ENCODE results near the gene OR10G7.
A peak's percentile ranks its signal among the peaks of the same experiment; 100 is the strongest.

The OR10G7 gene, protein sequence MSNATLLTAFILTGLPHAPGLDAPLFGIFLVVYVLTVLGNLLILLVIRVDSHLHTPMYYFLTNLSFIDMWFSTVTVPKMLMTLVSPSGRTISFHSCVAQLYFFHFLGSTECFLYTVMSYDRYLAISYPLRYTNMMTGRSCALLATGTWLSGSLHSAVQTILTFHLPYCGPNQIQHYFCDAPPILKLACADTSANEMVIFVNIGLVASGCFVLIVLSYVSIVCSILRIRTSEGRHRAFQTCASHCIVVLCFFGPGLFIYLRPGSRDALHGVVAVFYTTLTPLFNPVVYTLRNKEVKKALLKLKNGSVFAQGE
- 0 to 0.77 (median 0) reads per million in 17 experiments for total RNA-seq

DNA sequence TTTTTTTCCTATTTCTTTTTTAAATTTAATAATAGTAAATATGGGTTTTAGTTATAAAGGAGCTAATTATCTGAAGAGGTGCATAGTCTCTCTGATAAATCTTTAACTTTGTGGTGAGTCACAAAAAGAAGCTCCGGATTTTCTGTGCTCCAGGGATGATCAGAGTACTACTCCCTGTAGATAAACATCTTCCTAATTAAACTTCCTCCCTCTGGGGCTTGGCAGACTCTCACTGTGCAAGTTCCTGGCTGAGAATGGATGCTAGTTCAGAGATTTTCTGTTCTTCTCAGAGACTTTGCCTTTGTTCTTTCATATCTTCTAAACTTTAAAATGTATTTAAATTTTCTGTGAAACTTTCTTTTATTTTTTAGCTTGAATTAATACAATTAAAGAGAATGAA is at the start of gene OR10G7:
Gene OR10G7, minus strand, starts transcription at position 72 of the 400 bp plus-strand sequence. CDS start 2,324 bp downstream, outside the sequence.
- DNase-seq: no peak

DNA sequence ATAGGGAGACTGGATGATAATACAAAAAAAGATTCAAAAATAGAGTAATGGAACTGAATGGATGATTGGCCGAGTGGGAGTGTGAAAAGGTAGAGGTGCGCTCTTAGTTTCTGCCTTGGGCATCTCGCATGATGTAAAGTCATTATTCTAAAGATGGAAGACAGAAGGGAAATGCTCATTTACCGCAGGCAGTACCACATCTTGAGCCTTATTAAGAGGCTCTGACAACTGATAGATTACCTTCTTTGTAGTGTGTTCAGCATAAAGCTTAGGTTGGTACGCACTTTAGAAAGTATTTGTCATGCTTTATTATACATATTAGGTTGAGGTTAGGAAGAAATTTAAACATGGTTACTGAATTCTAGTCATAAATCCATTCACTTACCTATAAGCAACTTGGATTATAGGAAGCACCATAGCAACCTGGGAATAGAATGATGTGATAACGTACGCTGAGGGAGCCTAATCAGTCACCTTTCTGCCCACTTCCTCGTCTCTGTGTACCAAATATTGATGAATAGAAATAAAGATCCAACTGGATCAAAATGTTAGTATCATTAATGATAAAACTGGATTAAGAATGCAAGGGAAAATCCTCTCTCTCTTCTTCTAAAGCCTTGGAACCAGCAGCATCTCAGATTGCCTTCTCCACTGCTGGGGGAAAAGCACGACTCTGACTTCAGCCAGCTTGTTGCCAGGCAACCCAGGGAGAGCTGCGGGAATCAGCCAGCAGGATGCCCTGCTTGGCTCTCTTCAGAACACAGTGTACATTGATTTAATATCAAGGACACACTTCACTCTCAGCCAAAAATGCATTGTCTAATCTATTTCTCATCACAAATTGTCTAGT is 45.1 kb upstream of the OR10G7 start:
- DNase-seq: no peak

DNA sequence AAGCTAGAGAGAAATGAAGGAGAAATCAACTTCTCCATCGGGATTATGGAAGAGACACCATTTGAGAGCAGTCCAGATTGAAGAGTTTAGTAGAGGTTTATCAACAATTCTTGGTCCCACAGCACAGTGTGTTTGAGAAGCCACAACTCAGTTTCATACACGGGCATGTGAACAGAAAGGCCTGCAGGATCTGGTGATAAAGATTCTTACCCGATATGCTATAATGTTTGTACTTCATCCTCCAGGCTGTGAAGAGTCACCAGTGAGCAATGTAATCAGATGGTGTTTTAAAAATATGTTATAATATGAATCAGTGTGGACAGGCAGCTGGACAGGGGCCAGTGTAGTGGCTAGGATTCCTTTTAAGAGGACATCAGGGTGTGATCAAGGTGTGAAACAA is 44.5 kb upstream of the OR10G7 start:
- DNase-seq: no peak

DNA sequence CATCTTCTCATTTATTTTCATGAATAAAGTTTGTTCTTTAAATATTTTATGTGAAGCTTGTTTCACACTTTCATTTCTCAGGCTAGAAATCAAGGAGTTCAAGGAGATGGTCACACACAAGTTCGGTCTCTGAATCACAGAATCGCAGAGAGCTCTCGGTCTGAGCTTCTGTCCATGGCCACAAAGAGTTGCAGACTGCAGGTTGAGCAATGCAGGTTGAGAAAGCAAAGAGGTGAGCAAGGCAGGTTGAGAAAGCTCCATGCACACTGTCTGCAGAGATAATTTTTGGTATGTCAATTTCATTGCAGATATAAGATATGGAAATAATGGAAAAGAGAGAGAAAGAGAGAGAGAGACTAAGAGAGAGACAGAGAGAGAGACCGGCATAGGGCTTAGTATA is 41.2 kb upstream of the OR10G7 start:
- no peak for DNase-seq

DNA sequence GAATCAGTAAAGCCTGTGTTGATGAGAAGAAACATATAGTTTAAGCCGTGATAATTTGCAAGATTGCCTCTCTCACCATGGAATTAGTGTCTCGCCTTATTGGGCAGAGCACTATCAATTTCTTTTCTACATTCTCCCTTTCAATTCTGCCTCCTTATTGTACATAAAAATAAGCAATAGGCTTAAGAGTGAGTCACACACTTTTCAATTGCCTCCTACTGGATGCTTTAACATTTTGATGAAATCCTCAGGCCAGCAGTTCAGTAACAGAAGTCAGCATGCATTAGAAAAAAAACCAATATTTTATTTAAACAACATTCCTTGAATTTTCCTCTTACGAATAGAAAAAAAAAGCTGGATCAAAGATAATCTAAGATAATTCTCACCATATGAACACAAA is 40.4 kb upstream of the OR10G7 start:
- peak in 1 of 4 experiments; percentile 12 for DNase-seq

DNA sequence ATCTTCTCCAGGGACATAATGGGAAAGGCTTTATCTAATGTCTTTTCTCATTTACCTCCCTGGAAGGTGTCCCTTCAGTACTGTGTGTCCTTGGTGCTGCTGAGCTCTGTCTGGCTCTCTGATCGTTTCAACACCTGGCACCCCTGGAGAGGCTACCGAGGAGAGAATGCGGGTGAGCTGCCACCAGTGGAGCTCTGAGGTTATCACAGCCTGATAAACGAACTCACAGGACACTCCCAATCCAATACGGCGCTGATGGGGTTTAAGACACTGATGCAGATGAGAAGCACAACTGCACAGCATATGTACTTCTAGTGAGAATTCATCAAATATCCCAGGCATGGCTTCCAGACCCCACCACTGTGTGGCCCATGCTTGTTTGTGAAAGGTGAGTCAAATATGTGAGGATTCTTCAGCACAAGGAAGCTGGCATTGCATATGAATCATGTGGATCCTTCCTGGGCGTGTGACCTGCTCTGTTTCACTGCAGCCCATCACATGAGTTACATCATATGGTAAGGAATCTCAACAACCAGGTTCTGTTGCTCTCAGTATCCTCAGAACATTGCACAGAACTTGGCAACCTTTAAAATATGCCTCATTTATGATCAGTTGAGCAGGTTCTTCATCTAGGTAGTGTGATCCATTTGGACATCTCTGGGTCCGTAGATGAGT is 39.3 kb upstream of the OR10G7 start:
- DNase-seq: peak; percentile 17 to 48 (median 38)

DNA sequence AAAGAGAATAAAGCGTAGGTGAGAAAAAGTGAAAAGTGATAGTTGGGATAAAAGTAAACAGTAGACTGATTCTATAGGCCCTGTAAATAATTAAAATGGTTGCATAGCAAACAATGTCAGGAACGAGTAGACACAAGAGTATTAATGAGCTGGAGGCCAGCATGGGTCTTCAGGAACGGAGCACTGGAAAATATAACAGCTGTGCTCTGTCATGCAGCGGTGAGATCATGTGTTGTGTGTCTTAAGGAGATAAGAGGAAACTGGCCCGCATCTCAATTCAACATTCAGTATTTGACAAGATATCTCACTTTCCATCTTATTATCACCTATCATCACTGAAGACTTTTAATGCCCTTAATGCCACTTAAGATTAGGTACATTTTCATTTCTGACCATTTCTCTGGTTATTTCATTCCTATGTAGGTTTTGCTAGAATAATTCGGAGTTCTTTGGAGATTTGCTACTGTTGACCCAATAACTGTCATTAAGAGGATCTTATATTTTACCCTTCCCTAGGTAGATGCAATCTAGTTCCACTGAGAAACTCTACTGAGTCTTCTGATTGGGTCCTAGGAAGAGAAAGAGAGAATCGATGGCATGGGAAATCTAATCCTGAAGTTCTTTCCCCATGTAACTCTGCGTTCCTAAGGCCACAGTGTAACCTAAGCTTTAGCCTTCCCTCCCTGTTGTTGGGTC is 38.7 kb upstream of the OR10G7 start:
- peak in 1 of 4 experiments; percentile 10 for DNase-seq

DNA sequence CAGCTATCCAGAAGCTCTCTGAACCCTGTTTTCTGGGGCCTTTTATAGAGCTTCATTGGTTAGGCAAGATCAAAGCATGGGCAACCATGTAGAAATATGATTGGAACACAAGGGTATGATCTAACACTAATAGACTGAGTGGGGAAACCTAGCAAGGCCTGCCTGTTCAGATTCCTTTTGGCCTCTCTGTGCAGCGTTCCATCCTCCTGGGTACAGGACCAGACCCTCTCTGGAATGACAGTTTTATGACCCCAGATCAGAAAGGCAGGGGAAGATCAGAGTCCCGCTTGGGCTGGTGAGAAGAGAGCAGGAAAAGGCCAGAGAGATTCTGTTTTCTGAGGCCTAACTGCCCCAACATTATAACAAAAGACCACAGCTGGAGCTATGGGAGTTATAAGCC is 37.5 kb upstream of the OR10G7 start:
- DNase-seq: no peak

DNA sequence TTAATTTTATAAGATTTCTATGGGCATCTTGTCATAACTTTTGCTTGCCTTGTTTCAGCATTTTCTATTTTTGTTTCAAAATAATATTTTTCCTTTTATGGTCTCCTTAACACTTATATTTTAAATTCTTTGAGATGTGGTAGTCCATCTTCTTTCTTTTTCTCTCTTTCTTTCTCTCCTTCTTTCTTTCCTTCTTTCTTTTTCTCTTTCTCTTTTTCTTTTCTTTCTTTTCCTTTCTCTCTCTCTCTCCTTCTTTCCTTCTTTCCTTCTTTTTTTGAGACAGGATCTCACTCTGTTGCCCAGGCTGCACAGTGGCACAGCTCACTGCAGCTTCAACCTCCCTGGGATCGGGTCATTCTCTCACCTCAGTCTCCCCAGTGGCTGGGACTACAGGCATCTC is 36.1 kb upstream of the OR10G7 start:
- DNase-seq: no peak

DNA sequence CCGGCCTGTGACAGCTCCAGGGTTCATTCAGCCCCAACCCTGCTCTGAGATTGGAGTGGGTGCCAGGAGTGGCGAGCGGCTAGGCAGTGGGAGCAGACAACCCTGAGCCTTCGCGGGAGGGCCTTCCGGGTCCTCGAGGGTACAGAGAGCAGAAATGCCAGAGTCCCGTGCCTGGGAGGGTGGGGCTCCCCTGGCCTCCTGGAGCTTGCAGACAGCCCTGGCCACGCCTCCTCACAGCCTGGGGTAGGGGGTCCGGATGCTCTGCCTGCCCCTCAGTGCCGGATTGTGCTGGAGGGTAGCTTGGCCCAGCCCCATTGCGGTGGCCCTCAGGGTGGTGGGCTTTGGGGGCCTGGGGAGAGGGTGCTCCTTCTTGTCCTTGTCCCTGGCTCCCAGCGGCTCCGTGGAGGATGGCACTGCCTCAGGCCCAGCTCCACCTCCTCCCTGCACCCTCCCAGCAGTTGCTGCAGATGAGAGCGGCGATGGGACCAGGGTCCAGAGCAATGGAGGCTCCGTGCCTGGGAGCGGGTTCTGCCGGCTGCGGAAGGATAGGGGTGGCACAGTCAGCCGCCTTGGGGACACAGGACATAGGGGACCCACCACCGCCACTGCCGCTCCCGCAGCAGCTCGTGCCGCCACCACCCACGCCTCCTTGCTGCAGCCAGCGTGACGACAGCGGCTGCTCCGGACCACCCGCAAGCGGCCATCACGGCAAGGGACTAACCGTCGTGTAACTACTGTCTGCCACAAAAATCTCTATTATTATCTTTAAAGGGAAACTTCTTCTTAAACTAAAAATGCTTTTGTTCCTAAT is 34.9 kb upstream of the OR10G7 start:
- DNase-seq: peak; percentile 26 to 66 (median 54)

DNA sequence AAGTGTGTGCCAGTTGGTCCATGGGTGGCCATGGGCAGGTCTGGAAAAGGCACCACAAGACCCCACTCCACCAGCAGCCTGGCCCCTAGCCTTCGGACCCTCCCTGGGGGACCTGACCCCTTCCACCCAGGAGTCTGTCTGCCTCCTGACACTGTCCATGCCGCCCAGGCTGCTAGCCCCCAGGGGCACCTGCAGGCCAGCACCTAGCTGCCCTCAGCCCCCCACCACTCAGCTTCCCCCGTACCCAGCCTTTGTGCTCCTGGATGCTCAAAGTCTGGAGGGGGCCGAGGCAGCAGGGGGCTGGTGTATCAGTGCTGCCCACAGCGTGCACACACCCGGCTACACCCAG is 34.3 kb upstream of the OR10G7 start:
- DNase-seq: no peak

DNA sequence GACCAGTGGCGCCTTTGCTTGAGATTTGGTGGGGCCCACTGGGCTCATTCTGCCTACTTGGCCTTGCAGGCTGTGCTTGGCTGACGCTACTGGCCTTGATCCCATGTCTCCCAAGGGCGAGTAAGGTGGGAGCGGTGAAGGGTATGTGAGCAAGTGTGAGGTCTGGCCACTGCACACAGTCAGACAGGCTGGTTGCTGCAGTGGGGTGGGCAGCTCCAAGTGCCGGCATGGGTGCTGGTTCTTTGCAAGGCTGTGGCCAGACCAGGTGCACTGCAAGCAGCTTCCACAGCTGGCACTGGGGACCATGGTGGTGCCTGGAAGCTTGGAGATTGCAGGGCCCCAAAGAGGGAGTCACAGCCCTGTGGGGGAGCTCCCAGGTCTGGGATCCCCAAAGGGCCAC is 33.4 kb upstream of the OR10G7 start:
- DNase-seq: no peak

DNA sequence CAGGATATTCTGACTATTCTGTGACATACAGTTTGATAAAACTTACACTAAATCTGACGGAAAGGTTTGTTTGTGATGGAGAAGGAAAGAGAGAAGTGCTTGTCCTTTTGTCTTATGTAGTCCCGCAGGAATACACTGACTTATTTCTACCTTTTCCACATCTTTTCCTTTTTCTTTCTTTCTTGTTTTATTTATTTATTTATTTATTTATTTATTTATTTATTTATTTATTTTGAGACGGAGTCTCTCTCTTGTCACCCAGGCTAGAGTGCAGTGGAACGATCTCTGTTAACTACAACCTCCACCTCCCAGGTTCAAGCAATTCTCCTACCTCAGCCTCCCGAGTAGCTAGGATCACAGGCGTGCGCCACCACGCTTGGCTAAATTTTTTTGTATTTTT is 31.0 kb upstream of the OR10G7 start:
- no peak for DNase-seq

DNA sequence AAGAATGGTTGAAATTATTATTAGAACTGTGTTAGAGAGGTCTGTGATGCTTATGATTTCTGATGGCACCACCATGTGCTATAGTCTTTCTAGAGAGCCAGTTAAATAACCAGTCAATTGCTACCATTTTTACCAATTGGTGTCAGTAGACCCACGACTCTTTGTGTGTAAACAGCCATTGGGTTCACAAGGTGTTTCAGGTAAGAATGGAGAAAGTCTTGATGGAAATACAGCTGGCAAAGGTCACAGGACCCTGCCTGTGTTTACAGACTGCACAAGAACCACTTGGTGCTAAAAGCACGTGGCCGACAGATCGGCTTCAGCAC is 30.5 kb upstream of the OR10G7 start:
- DNase-seq: no peak

DNA sequence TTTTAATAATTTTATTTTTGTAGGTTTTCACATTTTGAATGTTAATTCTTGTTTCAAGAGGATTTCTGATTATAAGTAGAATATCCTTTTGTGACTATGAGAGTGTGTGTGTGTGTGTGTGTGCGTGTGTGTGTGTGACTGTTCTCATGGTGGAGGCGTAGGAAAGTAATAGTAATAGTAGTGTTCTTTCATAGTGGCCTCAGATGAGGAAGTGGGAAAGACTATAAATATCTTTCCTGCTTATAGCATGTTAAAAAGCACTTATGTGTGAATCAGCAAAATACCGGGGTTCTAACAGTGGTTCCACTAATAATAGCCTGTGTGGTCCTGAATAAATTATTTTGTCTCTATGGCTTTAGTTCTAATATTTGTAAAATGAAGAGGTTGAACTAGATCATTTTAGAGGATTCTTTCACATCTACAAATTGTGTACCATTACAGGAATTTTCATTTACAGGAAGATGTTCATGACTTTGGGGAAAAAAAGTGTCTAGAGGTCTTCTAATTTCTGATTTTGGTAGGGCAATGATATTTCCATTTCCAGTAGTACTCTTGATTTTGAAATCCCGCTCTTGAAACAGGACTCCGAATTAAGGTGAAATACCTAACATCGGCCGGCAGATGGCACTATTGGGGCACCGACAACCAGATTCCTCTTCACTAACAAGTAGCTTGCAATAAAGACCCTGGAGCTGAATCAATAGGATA is 29.9 kb upstream of the OR10G7 start:
- DNase-seq: peak; percentile 82 to 90 (median 87)

DNA sequence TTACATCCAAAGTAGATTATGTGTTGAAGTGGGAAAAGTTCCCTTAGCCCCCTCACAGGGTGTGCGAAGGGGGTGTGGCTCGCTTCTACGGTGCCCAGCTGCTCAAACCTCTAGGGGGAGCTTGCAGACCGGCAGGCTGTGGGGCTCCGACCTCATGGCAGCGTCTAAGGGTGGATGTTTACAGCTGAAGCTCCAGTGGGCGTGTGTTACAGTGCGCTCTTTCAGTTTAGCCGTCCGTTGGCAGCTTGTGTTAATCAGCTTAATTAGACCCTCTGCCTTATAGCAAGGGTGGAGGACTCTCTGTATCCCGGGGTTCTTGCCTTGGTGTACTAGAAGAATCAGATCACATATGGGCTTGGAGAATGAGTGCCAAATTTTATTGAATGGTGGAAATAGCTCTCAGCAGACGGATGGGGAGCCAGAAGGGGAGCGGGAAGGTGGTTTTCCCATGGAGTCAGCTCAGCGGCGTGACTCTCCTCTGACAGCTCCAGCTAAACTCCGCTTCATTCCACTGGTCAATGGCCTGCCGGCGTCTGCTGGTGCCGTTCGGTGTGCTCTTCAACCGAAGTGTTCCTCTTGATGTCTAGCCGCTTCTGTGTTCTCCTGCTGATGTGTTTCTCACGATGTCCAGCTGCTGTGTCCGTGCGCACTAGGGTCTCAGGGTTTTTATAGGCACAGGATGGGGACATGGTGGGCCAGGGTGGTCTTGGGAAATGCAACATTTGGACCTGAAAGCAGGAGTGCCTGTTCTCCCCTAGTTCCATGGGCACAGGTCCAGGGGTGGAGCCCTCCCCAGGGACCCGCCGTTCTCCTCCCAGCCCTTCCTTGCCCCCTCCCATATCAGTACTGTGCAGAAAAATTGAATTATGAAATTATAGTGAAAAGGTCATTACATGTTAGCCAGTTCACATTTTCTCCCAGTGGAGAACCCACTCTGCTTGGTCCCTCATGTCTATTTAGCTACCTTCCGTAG is 28.6 kb upstream of the OR10G7 start:
- DNase-seq: peak; percentile 58 to 85 (median 76)

DNA sequence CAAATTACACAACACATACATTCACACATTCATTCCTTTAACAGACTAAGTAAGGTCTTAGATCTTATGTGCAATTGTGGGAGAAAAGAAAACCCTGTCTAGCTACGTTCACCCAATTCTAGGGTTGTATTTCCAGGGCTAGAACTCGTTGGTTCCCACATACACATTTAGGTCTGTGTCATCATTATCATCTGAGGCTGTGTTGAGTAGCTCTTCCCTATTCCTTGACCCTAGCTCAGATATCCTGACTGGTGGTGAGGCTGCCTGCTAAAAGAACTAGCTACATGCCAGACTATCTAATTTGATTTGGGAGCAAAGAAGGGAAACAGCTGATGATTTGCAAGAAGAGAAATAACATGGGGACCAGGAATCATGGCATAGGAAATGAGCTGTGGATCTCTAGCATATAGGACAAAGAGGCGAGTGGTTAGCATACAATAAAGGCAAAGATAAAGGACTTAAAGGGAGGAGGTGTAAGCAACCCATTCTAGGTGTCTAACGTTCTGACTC is 27.5 kb upstream of the OR10G7 start:
- peak; percentile 20 to 70 (median 56) for DNase-seq

DNA sequence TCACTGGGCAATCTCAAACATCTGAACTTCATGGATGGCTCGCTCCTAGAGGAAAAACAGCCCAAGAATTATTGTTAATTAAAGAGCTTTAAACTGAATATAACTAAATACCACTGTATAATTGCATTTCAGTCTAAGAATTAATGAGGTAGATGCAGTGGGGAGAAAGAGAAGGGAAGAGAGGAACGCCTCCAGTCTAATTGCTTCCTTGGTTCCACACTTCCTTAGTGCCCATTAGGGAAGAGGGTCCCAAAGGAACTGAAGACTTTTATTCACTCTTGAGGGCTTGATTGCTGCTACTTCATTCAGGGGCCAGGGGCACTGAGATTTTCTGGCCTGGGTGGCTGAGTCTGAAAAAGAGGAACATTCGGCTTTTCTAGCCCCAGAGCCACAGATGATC is 11.8 kb upstream of the OR10G7 start:
- DNase-seq: no peak

DNA sequence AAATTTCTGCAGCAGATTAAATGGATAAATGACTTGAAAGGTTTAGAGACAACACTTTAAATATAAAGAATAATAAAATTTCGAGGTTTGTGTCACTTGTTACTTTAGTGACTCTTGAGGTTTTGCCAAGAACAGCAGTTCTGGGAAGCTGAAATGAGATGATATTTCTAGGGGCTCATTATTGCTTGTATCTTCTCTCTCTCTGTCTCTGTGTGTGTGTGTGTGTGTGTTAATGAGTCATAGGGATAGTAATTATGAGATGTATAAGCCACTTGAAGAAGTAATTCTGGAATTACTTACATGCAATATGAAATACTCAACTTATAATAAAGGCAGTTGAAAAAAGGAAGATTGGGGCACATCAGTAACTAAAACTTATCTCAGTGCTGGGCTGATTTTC is 9.6 kb upstream of the OR10G7 start:
- no peak for DNase-seq

DNA sequence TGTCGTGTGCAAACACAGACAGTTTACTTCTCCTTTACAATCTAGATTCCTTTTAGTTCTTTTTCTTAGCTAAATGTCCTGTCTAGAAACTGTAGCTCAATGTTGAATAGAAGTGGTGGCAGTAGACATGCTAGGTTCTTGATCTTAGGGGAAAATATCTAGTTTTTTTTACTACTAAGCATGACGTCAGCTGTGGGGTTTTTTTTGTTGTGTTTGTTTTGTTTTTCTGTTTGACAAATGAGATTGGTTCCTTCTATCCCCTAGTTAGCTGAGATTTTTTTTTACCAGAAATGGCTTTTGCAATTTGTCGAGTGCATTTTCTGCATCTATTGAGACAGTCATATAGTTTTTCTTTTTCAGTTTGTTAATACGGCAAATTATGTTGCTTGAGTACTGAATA is 2.3 kb upstream of the OR10G7 start:
- no peak for DNase-seq
